ENCODE data around the gene ATRIP.

Gene ATRIP

GRCh38 chr3:48410205-48411040 lies 36.1 kb upstream of the ATRIP start:
- DNase-seq (ENCODE audit: low read depth), result no peak

- no peak for DNase-seq (ENCODE audit: low read depth)
These were observed 35.4 kb upstream of the ATRIP start for GRCh38 chr3:48411041-48411588.

- no peak for DNase-seq (ENCODE audit: low read depth)
These were observed 34.7 kb upstream of the ATRIP start for GRCh38 chr3:48411606-48412374.

GRCh38 chr3:48412375-48413001 lies 34.0 kb upstream of the ATRIP start:
- DNase-seq (ENCODE audit: low read depth), result no peak

- no peak for DNase-seq (ENCODE audit: low read depth)
These were observed 33.5 kb upstream of the ATRIP start for GRCh38 chr3:48413086-48413485.

DNA sequence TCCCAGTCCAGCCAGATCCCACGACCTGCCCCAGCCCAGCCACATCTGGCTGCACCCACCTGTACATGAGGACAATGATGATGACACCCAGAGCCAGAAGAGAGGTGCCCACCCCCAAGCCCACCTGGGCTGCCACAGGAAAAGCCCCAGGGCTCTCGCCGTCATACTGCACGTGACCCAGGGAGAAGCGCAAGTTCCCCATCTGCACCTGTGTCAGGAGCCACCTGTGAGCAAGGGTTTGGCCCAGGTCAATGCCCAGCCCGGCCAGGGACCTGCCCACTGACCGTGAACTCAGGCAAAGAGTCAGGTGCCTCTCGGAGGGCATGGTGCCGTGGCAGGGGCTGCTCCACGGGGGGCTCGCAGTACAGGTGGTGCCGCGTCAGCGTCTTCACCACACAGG lies 32.9 kb upstream of the ATRIP start:
- DNase-seq (ENCODE audit: low read depth), result no peak

DNA sequence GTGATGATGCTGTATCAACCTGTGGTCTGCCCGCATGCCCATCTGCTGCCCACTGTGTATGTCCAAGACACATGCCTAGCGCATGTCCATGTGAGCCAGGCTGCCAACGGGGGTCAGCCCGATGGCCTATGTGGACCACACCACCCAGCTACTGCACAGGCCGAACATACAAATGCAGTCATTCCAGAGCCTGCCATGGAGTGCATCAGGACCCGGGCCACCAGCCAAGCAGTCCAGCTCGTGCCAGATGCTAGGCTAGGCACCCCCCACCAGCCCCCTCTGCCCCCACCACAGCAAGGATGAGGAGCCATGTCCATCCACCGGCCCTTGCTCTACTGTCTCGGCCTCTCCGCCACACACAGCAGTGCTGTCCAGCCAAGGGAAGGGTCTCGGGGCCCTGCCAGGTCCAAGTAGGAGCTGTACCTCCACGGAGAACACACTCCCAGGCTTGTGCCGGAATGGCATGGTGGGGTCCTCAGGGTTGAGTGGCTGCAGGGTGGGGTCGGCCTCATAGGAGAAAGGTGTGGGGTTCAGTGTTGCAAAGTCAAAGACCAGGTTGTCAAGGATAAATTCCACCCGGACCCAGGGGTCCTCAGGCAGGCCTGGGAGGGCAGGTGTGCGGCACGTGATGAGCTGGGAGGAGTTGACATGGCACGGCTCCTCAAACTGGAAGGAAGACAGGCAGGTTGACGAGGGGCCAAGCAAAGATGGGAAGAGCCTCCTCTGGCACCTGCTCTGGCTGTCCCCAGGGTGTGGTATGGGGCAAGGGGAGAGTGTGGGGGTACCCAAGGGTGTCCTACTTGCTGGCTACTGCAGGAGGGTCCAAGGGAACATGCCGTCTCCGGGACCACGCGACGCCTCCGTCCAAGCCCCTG lies 31.9 kb upstream of the ATRIP start:
- no peak for DNase-seq (ENCODE audit: low read depth)

DNA sequence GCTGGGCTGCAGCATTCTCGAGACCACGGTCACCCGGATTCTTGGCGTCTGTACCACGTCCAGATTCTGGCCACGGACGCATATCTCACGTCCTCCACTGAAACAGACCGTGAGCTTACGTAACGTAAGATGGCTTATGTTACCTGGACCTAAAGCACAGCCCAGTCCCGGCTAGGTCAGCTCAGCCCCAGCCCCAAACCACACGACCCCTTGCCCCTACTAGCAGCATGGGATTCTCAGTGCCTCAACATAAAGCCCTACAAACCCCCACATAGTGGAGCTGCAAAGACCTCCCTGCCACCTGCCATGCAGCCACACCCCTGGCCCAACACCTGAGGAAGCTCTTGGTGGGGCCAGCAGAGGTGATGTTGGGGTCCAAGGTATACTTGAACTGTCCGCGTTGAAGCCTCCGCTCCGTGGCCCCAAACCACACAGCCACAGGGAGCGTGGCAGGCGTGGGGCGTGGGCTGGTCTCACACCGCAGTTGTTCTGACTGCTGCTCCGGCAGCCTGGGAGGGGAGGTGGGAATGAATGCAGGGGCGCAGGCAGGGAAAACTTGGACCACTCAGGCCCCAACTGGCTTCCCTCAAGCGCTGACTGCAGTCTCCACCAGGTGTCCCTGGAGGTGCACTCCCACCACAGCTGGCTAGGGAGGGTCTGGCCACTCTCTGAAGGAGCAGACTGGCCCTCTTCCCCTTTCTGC lies 31.1 kb upstream of the ATRIP start:
- DNase-seq (ENCODE audit: low read depth), result no peak

DNA sequence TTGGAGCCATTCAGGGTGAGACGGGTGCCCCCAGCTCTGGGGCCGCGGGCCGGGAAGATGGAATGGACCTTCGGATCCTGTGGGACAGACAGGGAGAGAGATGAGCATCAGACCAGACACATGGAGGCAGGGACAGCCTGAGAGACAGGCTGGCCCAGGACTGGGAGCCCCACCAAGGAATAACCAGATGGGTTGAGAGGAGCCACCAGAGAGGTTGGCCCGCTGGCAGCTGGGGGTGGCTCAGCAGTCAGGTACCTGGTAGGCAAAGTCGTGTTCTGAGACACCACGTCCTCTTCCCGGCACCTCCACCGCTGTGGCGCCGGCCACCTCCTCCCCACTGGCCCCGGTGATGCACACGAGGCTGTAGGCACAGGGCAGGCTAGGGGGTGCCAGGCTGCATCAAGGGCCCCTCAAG lies 30.4 kb upstream of the ATRIP start:
- no peak for DNase-seq (ENCODE audit: low read depth)

DNA sequence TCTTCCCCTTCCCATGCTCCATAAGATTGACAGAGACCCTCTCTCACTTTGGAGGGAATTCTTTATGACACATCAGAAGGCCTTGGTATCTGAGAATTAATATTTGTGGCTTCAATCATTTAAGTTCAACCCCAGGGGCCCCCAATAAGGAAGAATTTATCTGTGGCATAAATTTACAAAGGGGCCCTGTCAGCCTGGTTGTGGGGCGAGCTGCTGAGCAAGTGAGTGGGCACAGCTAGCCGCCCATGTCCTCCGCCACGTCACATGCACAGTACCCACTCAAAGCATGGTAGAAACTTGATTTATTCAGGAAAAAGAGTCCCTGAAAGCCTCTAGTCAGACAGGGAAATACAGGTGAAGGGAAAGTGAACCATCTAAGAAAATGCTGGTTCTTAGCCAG lies 30.0 kb upstream of the ATRIP start:
- DNase-seq (ENCODE audit: low read depth), result no peak

DNA sequence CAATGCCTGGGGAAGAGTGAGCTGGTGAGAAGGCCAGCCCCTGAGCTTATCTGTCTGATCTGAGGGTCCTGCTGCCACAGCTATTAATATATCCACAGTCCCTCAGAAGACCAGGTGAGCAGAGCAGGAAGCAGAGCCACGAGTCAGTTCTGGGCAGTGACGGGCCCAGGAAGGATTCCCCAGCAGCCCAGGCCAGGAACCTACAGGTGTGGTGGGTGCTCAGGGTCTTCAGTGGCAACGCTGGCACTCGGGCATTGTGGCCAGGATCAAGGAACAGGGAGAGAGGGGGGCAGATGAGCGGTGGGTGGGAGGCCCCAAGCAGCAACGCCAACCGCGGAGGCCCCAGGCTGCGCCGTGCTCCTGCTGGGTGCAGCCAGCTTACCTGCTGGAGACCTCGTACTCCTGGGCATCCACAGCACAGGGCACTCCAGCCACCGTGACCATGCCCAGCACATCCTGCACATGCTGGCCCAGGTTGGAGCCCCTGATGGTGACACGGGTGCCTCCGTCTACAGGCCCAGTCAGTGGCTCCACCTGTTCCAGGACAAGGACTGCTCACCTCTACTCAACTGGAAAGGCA lies 28.9 kb upstream of the ATRIP start:
- DNase-seq (ENCODE audit: low read depth), result no peak

GRCh38 chr3:48418140-48418539 lies 28.4 kb upstream of the ATRIP start:
- no peak for DNase-seq (ENCODE audit: low read depth)

DNA sequence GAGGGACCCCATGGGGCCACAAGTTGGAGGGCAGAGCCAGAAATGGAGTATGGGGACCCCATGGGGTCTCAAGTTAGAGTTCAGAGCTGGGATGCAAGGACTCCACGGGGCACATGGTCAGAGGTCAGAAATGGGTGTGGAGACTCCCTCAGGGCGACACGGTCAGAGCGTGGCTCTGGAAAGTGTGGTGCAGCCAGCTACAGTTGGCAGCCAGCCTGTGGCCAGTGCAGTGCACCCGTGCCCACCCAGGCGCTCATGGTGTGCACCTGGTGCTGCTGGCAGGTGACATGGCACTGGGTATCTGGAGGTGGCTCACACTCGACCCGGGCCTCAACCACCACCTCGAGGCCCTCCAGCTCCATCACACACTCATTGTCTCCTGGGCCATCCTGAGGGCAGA lies 27.9 kb upstream of the ATRIP start:
- DNase-seq (ENCODE audit: low read depth), result no peak

GRCh38 chr3:48419149-48419548 lies 27.4 kb upstream of the ATRIP start:
- DNase-seq (ENCODE audit: low read depth), result no peak

GRCh38 chr3:48419597-48419996 lies 26.9 kb upstream of the ATRIP start:
- DNase-seq (ENCODE audit: low read depth), result no peak

DNA sequence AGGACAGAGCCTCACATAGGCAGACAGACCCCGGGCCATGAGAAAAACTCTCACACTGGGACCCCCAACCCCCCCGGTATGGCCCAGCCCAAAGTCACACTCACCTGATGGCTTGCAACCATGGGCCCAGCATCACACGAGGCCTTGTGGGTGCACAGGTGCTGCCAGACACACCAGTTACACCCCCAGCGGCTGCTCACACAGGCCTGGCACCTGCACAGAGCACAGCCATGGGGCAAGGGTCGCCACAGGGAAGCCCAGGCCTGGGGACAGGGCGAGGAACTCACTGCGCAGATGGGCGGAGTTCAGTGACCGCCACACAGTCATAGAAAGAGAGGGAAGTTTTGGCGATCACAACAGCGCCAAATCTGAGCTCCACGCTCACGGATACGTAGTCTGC lies 26.0 kb upstream of the ATRIP start:
- DNase-seq (ENCODE audit: low read depth), result no peak

- no peak for DNase-seq (ENCODE audit: low read depth)
These were observed 24.3 kb upstream of the ATRIP start for GRCh38 chr3:48422272-48422671.

GRCh38 chr3:48422681-48423080 lies 23.9 kb upstream of the ATRIP start:
- no peak for DNase-seq (ENCODE audit: low read depth)

- DNase-seq (ENCODE audit: low read depth), result no peak
These were observed 23.2 kb upstream of the ATRIP start for GRCh38 chr3:48423241-48423882.

All from activated T-cell treated with anti-CD3 and anti-CD28 coated beads for 48 hours (primary cell).